CD4-positive, alpha-beta T cell (primary cell): Measurements from ENCODE around the gene EIF1AD. TPM values are rescaled to one million over a fixed set of nuclear protein-coding genes. Genes with fewer than 3 reads are reported as not detected.

Experiments
- ATAC-seq: fragments of 200-7000 bp; cut with Tn5 transposase; one replicate; pipeline ENCODE4 v1.10.0; 2022; ENCODE audit warnings: mild to moderate bottlenecking; ENCODE audit not compliant: poor library complexity
- CTCF ChIA-PET: fragments of 350-600 bp; sonication (Branson Sonifier 250); formaldehyde crosslinking; loops from one replicate; lab custom pipeline; 2021; ENCODE audit warnings: antibody characterized with exemption, inconsistent platforms; lab: Charles Lee
- POLR2A ChIA-PET: fragments of 350-600 bp; sonication (Branson Sonifier 250); formaldehyde crosslinking; loops from one replicate; lab custom pipeline; 2021; ENCODE audit warnings: antibody characterized with exemption, inconsistent platforms; lab: Charles Lee
- DNase-seq, 14 experiments: peaks; one replicate each; pipeline ENCODE4 v3.0.0-alpha.2; 2013 to 2020; ENCODE audit warnings: mixed read lengths in 2 of 14
- H3K27ac ChIP-seq, 2 donors: one replicate each; pipeline versions ENCODE4 v1.5.1 to v1.7.0; 2013; ENCODE audit warnings: low read length in 2 of 2, low read depth in 1 of 2, mild to moderate bottlenecking in 1 of 2
- H3K27me3 ChIP-seq, 2 experiments: 1 replicate in 1 of 2; 2 replicates in 1 of 2; pipeline versions ENCODE4 v1.6.1 to v1.7.0; 2013; ENCODE audit warnings: low read length in 2 of 2, control low read depth in 1 of 2, mild to moderate bottlenecking in 1 of 2, moderate library complexity in 1 of 2; ENCODE audit not compliant: insufficient read depth in 2 of 2, control insufficient read depth in 1 of 2
- H3K36me3 ChIP-seq: one replicate; pipeline ENCODE4 v1.6.1; 2013; ENCODE audit warnings: low read length, control low read depth; ENCODE audit not compliant: insufficient read depth
- H3K4me1 ChIP-seq: one replicate; pipeline ENCODE4 v1.6.1; 2013; ENCODE audit warnings: low read length, control low read depth; ENCODE audit not compliant: insufficient read depth
- H3K4me3 ChIP-seq: one replicate; pipeline ENCODE4 v1.5.1; 2013; ENCODE audit warnings: mild to moderate bottlenecking, low read length, moderate library complexity
- H3K9me3 ChIP-seq, 2 experiments: 1 replicate in 1 of 2; 2 replicates in 1 of 2; pipeline versions ENCODE4 v1.6.1 to v1.7.0; 2013; ENCODE audit warnings: low read length in 2 of 2, mild to moderate bottlenecking in 2 of 2, control low read depth in 1 of 2, moderate library complexity in 1 of 2; ENCODE audit not compliant: control insufficient read depth in 1 of 2, insufficient read depth in 1 of 2
- H3K27ac Mint-ChIP-seq: one replicate; pipeline ENCODE4 v1.8.0; 2020; ENCODE audit warnings: mixed read lengths
- H3K27me3 Mint-ChIP-seq: one replicate; pipeline ENCODE4 v1.8.0; 2021; ENCODE audit warnings: mixed read lengths
- H3K36me3 Mint-ChIP-seq: one replicate; pipeline ENCODE4 v1.8.0; 2021; ENCODE audit warnings: low read depth, mixed read lengths
- H3K4me1 Mint-ChIP-seq: one replicate; pipeline ENCODE4 v1.8.0; 2021; ENCODE audit warnings: low read depth, mixed read lengths
- H3K4me3 Mint-ChIP-seq: one replicate; pipeline ENCODE4 v1.8.0; 2020; ENCODE audit warnings: mild to moderate bottlenecking, mixed read lengths
- H3K9me3 Mint-ChIP-seq: one replicate; pipeline ENCODE4 v1.8.0; 2020; ENCODE audit warnings: mixed read lengths
- intact Hi-C, 2 experiments: fragments of 100-400 bp; cut with DNase I in 1 of 2; cut with micrococcal nuclease in 1 of 2; formaldehyde crosslinking; loops; one replicate each; pipeline versions ENCODE4 v1.15.1 to v1.9.0; 2023 to 2025; cut with DNase I, micrococcal nuclease
- total RNA-seq, 174 experiments: library from RNA in 2 of 174; stranded (reverse) in 2 of 174; gene quantifications; one replicate each; pipeline ENCODE4 v1.2.3 and lab custom pipeline; 2021 to 2026
- TF ChIP-seq, protein P1 (sequence below): fragments of 200-600 bp; IDR thresholded peaks from one replicate; pipeline ENCODE4 v1.8.0; 2022; ENCODE audit warnings: antibody characterized with exemption, mild to moderate bottlenecking

The EIF1AD gene
- total RNA-seq, 2 experiments from 2014 or later: 88.2 to 94.1 TPM

DNA sequence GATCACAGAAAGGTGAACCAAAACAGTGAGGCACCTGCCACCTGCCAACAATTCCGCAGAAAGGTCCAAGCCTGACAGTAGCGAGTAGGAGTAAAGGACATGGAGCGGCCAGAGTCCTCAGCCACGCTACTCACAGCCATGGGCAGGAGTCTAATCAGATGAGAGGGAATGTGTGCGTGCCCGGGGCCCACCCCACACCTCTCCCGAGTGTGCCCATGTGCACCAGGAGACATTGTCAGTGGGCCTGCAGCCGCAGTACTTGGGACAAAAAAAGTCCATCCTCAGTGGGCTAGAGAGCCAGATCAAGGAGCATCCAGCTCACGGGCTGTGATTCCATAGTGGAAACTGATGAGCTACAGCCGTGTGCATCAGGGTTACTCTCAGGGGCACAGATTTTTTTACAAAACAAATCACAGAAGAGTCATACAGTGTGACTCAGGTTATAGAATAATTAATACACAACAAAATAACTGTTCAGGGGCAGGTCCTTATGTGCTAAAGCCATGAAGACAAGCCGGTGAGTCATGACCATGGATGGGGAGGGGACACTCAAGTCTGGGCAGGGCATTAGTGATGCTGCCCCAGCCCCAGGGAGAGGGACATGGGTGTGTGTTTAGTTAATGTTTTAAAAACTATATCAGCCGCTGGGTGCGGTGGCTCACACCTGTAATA is 28.4 kb downstream of the EIF1AD start:
- H3K4me1 Mint-ChIP-seq: no peaks in the 10 kb centered on the region
- H3K36me3 Mint-ChIP-seq: peaks cover 76% of the 10 kb centered on the region
- Histone ChIP-seq H3K9me3 (no peaks in the 10 kb centered on the region), H3K27me3 (no peaks in the 10 kb centered on the region), H3K27ac (no peak overlapping the region), H3K4me1 (no peaks in the 10 kb centered on the region), H3K4me3 (no peak overlapping the region), H3K36me3 (peaks cover 72% of the 10 kb centered on the region)
- ChIA-PET CTCF (interaction anchor here (1.1 to 1.4 kb wide), 2 partner anchors 89 kb away, joined by 3 read pairs; no protein-coding TSS in a partner anchor), POLR2A (interaction anchor here (0.7 to 1.1 kb wide), 2 partner anchors 13 to 193 kb away, joined by 3 to 4 read pairs; partner anchors contain the start of gene SART1)
- DNase-seq (no peak), ATAC-seq (no peak)
- H3K27me3 Mint-ChIP-seq: no peaks in the 10 kb centered on the region
- TF ChIP-seq, protein P1, sequence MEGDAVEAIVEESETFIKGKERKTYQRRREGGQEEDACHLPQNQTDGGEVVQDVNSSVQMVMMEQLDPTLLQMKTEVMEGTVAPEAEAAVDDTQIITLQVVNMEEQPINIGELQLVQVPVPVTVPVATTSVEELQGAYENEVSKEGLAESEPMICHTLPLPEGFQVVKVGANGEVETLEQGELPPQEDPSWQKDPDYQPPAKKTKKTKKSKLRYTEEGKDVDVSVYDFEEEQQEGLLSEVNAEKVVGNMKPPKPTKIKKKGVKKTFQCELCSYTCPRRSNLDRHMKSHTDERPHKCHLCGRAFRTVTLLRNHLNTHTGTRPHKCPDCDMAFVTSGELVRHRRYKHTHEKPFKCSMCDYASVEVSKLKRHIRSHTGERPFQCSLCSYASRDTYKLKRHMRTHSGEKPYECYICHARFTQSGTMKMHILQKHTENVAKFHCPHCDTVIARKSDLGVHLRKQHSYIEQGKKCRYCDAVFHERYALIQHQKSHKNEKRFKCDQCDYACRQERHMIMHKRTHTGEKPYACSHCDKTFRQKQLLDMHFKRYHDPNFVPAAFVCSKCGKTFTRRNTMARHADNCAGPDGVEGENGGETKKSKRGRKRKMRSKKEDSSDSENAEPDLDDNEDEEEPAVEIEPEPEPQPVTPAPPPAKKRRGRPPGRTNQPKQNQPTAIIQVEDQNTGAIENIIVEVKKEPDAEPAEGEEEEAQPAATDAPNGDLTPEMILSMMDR: no peak
- intact Hi-C loops: no loop called here
- H3K4me3 Mint-ChIP-seq: no peak overlapping the region
- H3K27ac Mint-ChIP-seq: no peak overlapping the region
- H3K9me3 Mint-ChIP-seq: no peaks in the 10 kb centered on the region

DNA sequence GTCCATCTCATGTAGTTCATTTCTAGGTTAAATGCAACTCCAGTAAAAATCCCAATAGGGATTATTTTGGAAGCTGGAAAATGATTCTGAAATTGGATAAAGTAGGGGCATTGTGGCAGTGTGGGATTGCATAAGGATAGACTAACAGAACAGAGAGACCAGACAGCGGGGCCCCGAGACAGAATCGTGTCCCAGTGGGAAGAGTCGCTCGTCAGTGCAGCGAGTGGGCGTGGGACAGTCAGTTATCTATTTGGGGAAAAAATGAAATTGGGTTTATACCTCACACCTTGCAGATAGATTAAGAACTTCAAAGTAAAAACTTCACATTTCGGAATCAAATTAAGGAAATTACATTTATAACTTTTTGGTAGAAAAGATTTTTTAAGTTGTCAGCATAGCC is 29.8 kb downstream of the EIF1AD start:
- POLR2A ChIA-PET: interaction anchor here (0.6 to 1.3 kb wide), 2 partner anchors 82 to 110 kb away, joined by 3 to 5 read pairs; partner anchors contain the start of gene CCDC85B
- H3K4me3 Mint-ChIP-seq: no peak overlapping the region

DNA sequence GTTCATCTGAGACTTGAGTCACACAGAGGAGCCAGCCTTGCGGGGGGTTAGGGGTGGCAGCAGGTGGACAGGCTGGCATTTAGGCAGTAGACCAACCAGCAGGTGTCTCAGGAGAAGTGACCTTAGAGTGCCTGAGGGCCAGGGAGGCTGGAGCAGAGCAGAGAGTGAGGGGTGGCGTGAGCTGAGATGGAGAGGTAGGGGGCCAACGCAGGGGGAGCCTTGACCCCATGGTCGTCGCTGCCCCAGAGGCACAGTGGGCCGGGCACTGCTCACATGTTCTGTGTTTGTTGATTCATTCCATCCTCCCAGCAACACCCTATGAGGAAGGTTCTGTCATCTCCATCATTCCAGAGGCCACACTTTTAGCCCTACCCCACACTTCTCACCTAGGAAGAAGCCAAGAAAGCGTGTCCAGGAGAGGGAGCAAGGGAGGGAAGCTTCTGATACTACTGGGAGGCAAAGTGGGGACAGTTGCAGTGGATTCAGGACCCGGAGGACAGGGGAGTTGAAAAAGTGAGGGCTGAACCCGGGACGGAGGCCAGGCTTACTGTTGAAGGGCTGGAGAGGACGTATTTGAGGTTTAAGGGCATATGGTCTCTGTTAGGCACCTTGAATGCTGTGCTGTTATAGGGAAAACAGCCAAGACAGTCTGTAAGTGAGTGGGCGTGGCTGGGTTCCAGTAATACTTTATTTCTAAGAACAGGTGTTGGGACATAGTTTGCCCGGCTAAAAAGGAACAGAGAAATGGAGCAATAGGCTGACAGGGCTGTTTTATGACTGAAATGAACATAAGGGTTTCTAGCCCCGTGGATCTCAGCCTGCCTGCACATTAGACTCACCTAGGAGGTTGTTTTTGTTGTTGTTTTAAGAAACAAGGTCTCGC is 33.1 kb downstream of the EIF1AD start:
- POLR2A ChIA-PET: no interaction called here
- H3K27me3 ChIP-seq: no peaks in the 10 kb centered on the region

More for the DNA sequence above, 29.8 kb downstream of the EIF1AD start:
- H3K9me3 Mint-ChIP-seq: no peaks in the 10 kb centered on the region
- H3K36me3 Mint-ChIP-seq: peaks cover 77% of the 10 kb centered on the region
- intact Hi-C loops: no loop called here
- Histone ChIP-seq H3K27ac (no peak overlapping the region), H3K4me1 (no peaks in the 10 kb centered on the region), H3K4me3 (no peak overlapping the region), H3K27me3 (no peaks in the 10 kb centered on the region), H3K9me3 (no peaks in the 10 kb centered on the region), H3K36me3 (peaks cover 73% of the 10 kb centered on the region)
- H3K27ac Mint-ChIP-seq: peak overlapping the region; percentile 1
- no peaks in the 10 kb centered on the region for H3K27me3 Mint-ChIP-seq
- TF ChIP-seq, protein P1: no peak
- CTCF ChIA-PET: interaction anchor here (1.4 kb wide), 1 partner anchor 88 kb away, joined by 3 read pairs; no protein-coding TSS in a partner anchor
- DNase-seq: no peak
- H3K4me1 Mint-ChIP-seq: no peaks in the 10 kb centered on the region
- ATAC-seq: no peak

More for the DNA sequence above, 33.1 kb downstream of the EIF1AD start:
- peaks cover 9% of the 10 kb centered on the region for H3K4me1 Mint-ChIP-seq
- Histone ChIP-seq H3K9me3 (no peaks in the 10 kb centered on the region), H3K36me3 (peaks cover 85% of the 10 kb centered on the region), H3K4me3 (no peak overlapping the region), H3K27ac (no peak overlapping the region), H3K4me1 (peaks cover 5% of the 10 kb centered on the region)
- peaks cover 91% of the 10 kb centered on the region for H3K36me3 Mint-ChIP-seq
- H3K4me3 Mint-ChIP-seq: no peak overlapping the region
- ATAC-seq (no peak), DNase-seq (no peak)
- no peaks in the 10 kb centered on the region for H3K27me3 Mint-ChIP-seq
- TF ChIP-seq, protein P1: no peak
- H3K27ac Mint-ChIP-seq: no peak overlapping the region
- CTCF ChIA-PET: no interaction called here
- intact Hi-C loops: no loop called here
- H3K9me3 Mint-ChIP-seq: no peaks in the 10 kb centered on the region
